Karpas-422 (cell line): ENCODE data around the gene MAPKBP1. TPM values are rescaled to one million over a fixed set of nuclear protein-coding genes. Genes with fewer than 3 reads are reported as not detected.

ENCODE experiments used
- DNase-seq: peaks from one replicate; pipeline ENCODE4 v3.0.0-alpha.2; 2015
- H2AFZ ChIP-seq: fragments of 200-600 bp; sonication (generic); 2 replicates; pipeline ENCODE4 v1.6.1; 2014; ENCODE audit warnings: antibody characterized with exemption, low read length, mixed read lengths
- H3K27ac ChIP-seq: fragments of 200-600 bp; sonication (generic); 2 replicates; pipeline ENCODE4 v1.5.1; 2014; ENCODE audit warnings: mild to moderate bottlenecking, low read length, moderate library complexity
- H3K27me3 ChIP-seq: fragments of 200-600 bp; sonication (generic); 2 replicates; pipeline ENCODE4 v1.6.1; 2014; ENCODE audit warnings: low read length, mixed read lengths
- H3K36me3 ChIP-seq: fragments of 200-600 bp; sonication (generic); 2 replicates; pipeline ENCODE4 v1.6.1; 2014; ENCODE audit warnings: low read length, mixed read lengths; ENCODE audit not compliant: insufficient read depth
- H3K4me1 ChIP-seq: fragments of 200-600 bp; sonication (generic); 2 replicates; pipeline ENCODE4 v1.6.1; 2014; ENCODE audit warnings: mild to moderate bottlenecking, low read length, mixed read lengths
- H3K4me2 ChIP-seq: fragments of 200-600 bp; sonication (generic); 2 replicates; pipeline ENCODE4 v1.6.1; 2014; ENCODE audit warnings: low read length, low read depth, mild to moderate bottlenecking; ENCODE audit not compliant: poor library complexity, severe bottlenecking
- H3K4me3 ChIP-seq: fragments of 200-600 bp; sonication (generic); 2 replicates; pipeline ENCODE4 v1.5.1; 2014; ENCODE audit warnings: mild to moderate bottlenecking, antibody characterized with exemption, low read length, mixed read lengths
- H3K79me2 ChIP-seq: fragments of 200-600 bp; sonication (generic); 2 replicates; pipeline ENCODE4 v1.6.1; 2014; ENCODE audit warnings: mild to moderate bottlenecking, low read length, mixed read lengths
- H3K9ac ChIP-seq: fragments of 200-600 bp; sonication (generic); 2 replicates; pipeline ENCODE4 v1.6.0; 2014; ENCODE audit warnings: low read length
- H3K9me2 ChIP-seq: fragments of 200-600 bp; sonication (generic), shearing (Covaris generic); replicated peaks from 2 replicates; pipeline ENCODE4 v1.6.0; 2014; ENCODE audit warnings: mild to moderate bottlenecking, low read length, moderate library complexity; ENCODE audit not compliant: insufficient read depth
- H3K9me3 ChIP-seq: fragments of 300-700, 200-600 bp; sonication (generic); 2 replicates; pipeline ENCODE4 v1.6.1; 2014; ENCODE audit warnings: low read length, mixed read lengths
- H4K20me1 ChIP-seq: fragments of 200-600 bp; sonication (generic); 2 replicates; pipeline ENCODE4 v1.6.1; 2014; ENCODE audit warnings: mild to moderate bottlenecking, antibody characterized with exemption, low read length, low read depth; ENCODE audit not compliant: insufficient read depth
- total RNA-seq: library from RNA; depleted of rRNA; stranded (reverse); fragments of >200 nt; shearing (Covaris generic); gene quantifications from 2 replicates; pipeline ENCODE4 v1.2.3, GENCODE V29; 2014; ENCODE audit warnings: low replicate concordance

MAPKBP1 gene
- total RNA-seq, 1 experiment from 2014 or later: 17.8 TPM

DNA sequence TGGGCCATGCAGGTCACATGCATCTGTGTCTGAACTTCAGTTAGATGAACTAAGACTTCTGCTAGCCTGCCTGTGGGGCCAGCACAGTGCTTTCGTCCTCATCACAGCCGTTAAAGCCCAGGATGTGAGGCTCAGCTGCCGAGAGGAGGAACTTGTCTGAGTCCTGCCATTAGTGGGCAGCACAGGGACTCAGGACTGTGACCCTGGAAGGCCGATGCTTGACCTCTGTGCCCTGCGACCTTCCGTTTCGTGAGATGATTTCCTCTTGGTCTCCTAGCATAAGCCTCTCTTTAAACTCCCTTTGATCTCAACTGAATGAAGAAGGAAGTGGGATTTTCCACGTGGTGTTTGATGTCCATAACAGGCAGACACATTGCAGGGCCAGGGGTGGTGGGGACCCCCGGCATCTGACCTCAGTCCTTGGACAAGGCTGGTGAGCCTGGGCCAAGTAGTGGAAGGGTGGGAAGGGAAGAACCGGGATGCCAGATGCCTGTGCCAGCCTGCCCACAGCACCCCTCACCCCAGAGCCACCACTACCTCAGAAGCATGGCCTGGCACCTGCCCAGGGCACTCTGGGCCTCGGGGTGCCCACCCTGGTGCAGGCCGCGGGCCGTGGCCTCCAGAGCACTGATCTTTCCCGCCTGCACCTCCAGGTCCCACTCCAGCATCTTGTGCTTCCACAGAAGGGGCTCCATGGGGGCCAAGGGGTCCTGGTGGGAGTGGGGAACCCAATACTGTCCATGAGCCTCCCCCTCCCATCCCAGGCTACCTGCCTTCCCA, 86.0 kb downstream of the MAPKBP1 start:
- Histone ChIP-seq H3K79me2 (no peaks in the 10 kb centered on the region), H3K4me1 (no peaks in the 10 kb centered on the region), H4K20me1 (no peaks in the 10 kb centered on the region), H2AFZ (no peak overlapping the region), H3K27ac (no peak overlapping the region), H3K4me2 (no peak overlapping the region), H3K9me2 (no peaks in the 10 kb centered on the region), H3K4me3 (no peak overlapping the region), H3K9ac (no peak overlapping the region), H3K9me3 (no peaks in the 10 kb centered on the region), H3K36me3 (no peaks in the 10 kb centered on the region), H3K27me3 (no peaks in the 10 kb centered on the region)
- DNase-seq: no peak

DNA sequence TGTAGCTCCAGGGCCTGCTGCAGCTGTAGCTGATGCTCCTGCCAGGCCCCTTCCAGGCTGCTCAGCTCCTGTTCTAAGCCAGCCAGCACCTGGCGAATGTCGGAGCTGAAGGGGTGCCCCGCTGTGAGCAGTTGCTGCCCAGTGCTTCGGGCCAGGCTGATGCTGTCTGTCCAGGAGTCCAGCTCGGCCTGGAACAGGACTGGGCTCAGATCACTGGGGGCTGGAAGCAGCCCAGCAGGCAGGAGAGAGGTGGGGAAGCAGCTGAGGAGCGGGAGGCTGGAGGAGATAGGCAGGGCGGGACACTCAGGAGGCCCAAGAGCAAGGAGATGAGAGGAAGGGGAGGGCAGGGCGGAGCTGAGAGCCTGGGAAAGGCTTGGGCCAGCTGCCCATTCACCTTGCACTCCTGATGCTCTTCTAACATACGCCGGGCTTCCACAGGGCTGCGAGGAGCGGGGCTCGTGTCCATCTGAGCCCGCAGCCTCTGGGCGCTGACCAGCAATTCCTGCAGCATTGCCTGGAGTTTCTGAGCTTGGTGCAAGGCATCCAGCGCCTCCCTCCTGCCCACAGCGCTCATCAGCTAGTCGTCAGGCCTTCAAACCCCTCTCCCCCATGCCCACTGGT, 87.6 kb downstream of the MAPKBP1 start:
- no peaks in the 10 kb centered on the region for H3K4me1 ChIP-seq

DNA sequence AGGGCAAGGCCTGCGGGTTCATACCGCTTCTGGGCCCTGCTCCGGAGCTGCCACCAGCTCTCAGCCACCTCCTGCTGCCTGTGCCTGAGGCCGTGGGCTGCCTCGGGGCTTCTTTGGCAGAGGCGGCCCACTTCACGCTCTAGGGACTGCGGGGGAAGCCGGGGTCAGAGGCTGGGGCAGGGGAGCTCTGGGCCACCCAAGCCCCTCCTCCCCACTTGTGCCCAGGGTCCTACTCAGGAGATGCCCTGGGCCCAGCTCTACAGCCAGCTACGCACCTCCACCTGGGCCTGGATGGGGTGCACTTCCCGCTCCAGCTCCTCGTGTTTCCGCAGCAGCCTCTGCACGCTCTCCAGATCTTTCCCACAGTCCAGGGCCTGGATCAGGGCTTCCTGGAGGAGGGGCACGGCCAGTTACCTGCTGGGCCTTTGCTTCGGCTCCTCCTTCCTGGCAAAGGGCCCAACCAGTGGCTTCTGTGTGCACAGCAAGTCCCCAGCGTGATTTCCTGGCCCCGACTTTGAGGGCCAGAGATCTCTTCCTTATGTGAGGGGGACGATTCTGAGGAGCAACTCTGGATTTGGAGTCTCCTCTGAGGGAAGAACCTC, 88.3 kb downstream of the MAPKBP1 start:
- H3K27ac ChIP-seq: no peak overlapping the region
- H3K79me2 ChIP-seq: no peaks in the 10 kb centered on the region
- no peak overlapping the region for H3K4me2 ChIP-seq
- no peaks in the 10 kb centered on the region for H3K9me2 ChIP-seq
- H3K27me3 ChIP-seq: no peaks in the 10 kb centered on the region
- H3K36me3 ChIP-seq: no peaks in the 10 kb centered on the region
- no peaks in the 10 kb centered on the region for H3K9me3 ChIP-seq
- no peak for DNase-seq
- H2AFZ ChIP-seq: no peak overlapping the region
- H4K20me1 ChIP-seq: no peaks in the 10 kb centered on the region
- H3K4me3 ChIP-seq: no peak overlapping the region
- H3K4me1 ChIP-seq: no peaks in the 10 kb centered on the region
- no peak overlapping the region for H3K9ac ChIP-seq

More for the DNA sequence above, 87.6 kb downstream of the MAPKBP1 start:
- no peak overlapping the region for H3K4me2 ChIP-seq
- H3K27me3 ChIP-seq: no peaks in the 10 kb centered on the region
- no peak overlapping the region for H3K9ac ChIP-seq
- no peak overlapping the region for H3K27ac ChIP-seq
- H3K9me2 ChIP-seq: no peaks in the 10 kb centered on the region
- no peaks in the 10 kb centered on the region for H3K9me3 ChIP-seq
- H2AFZ ChIP-seq: no peak overlapping the region
- no peaks in the 10 kb centered on the region for H3K79me2 ChIP-seq
- no peak overlapping the region for H3K4me3 ChIP-seq
- no peaks in the 10 kb centered on the region for H3K36me3 ChIP-seq
- no peak for DNase-seq
- H4K20me1 ChIP-seq: no peaks in the 10 kb centered on the region

DNA sequence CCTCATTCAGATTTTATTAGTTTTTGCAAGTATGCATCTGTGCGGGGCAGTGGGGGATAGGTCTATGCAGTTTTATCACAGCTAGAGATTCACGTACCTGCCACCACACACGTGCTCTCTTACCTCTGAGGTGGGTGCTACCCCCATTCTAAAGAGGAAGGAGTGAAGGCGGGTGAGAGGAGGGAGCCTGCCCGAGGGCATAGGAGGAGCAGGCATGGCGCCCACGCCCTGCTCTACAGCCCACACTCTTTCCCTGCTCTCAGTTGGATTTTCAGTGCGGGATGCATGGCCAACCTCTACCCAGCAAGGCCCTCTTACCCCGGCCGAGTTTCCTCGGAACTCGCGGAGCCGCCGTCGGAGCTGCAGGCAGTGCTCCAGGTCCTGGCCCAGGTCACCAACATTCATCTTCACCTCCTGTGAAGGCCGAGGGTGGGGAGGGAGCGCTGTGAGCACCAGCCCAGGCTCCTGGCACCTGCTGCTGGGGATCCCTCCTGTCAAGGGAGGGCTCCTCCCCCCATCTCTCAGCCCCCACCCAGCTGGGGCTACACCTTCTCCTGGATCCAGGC, 91.3 kb downstream of the MAPKBP1 start:
- H3K9me2 ChIP-seq: no peaks in the 10 kb centered on the region
- H3K27me3 ChIP-seq: no peaks in the 10 kb centered on the region
- H2AFZ ChIP-seq: no peak overlapping the region
- no peaks in the 10 kb centered on the region for H3K79me2 ChIP-seq
- no peak overlapping the region for H3K4me2 ChIP-seq
- no peaks in the 10 kb centered on the region for H3K4me1 ChIP-seq
- no peak for DNase-seq
- H3K4me3 ChIP-seq: no peak overlapping the region
- H3K36me3 ChIP-seq: no peaks in the 10 kb centered on the region
- no peaks in the 10 kb centered on the region for H4K20me1 ChIP-seq
- no peak overlapping the region for H3K27ac ChIP-seq
- no peaks in the 10 kb centered on the region for H3K9me3 ChIP-seq
- no peak overlapping the region for H3K9ac ChIP-seq

DNA sequence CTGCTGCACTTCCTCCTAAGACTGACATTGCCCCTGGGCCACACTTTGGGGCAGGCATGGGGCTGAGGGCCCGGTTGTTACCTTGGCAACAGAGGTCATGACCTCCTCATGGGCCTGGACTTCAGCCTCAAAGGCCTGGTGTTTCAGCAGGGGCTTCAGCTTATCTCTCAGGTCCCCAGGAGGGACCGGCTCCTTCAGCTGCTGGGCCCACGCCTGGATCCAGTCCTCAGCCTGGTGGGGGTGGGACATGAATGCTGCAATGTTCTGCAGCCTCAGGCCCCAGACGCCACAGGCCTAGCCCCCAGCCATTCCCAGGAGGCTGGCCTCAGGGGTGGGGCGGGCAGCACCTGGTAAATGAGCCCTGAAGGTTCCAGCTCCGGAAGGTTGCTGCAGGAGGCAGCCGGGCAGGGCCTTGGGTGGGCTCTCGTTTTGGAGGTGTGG, 92.0 kb downstream of the MAPKBP1 start:
- Histone ChIP-seq H3K4me3 (no peak overlapping the region), H3K9ac (no peak overlapping the region)

DNA sequence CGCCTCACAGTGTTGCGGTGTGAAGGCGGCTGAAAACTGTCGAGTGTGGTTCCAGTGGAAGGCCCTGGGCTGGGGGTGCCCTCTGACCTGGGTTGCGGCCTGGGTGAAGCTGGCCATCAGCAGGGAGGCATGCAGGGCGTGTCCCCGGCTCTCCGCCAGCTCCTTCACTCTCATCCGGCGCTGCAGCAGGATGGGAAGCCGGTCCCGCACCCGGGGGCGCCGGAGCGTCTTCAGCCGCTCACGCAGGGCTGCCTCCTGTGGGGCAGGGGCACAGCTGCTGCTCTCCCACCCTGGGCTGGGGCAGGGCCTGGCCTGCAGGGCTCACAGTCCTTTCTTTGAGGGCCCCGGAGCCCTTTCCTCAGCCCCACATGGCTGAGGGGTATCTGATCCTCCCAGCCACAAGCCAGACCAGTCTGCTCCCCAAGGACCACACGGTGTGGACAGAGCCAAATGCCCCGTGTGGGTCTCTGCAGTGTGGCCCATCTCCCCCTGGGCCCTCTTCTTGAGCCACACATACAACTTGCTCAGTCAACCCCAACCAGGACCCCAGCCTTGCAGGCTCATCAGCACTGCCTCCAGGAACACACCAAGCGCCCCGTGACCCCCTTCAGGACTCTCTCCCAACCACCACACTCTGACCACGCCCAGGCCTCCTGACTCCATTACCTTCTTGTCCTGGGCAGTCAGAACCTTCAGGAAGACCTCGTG, 92.7 kb downstream of the MAPKBP1 start:
- H2AFZ ChIP-seq: no peak overlapping the region
- H3K9ac ChIP-seq: no peak overlapping the region
- H3K27ac ChIP-seq: no peak overlapping the region
- H3K36me3 ChIP-seq: no peaks in the 10 kb centered on the region
- DNase-seq: no peak
- no peaks in the 10 kb centered on the region for H3K27me3 ChIP-seq
- H3K79me2 ChIP-seq: no peaks in the 10 kb centered on the region
- H3K4me1 ChIP-seq: no peaks in the 10 kb centered on the region
- no peaks in the 10 kb centered on the region for H3K9me3 ChIP-seq
- no peaks in the 10 kb centered on the region for H3K9me2 ChIP-seq
- H3K4me2 ChIP-seq: no peak overlapping the region
- no peak overlapping the region for H3K4me3 ChIP-seq
- H4K20me1 ChIP-seq: no peaks in the 10 kb centered on the region

More for the DNA sequence above, 92.0 kb downstream of the MAPKBP1 start:
- H3K27me3 ChIP-seq: no peaks in the 10 kb centered on the region
- no peaks in the 10 kb centered on the region for H4K20me1 ChIP-seq
- H3K4me2 ChIP-seq: no peak overlapping the region
- no peaks in the 10 kb centered on the region for H3K9me2 ChIP-seq
- no peaks in the 10 kb centered on the region for H3K36me3 ChIP-seq
- no peak overlapping the region for H3K27ac ChIP-seq
- no peak overlapping the region for H2AFZ ChIP-seq
- no peaks in the 10 kb centered on the region for H3K79me2 ChIP-seq
- no peak for DNase-seq
- no peaks in the 10 kb centered on the region for H3K9me3 ChIP-seq
- no peaks in the 10 kb centered on the region for H3K4me1 ChIP-seq

DNA sequence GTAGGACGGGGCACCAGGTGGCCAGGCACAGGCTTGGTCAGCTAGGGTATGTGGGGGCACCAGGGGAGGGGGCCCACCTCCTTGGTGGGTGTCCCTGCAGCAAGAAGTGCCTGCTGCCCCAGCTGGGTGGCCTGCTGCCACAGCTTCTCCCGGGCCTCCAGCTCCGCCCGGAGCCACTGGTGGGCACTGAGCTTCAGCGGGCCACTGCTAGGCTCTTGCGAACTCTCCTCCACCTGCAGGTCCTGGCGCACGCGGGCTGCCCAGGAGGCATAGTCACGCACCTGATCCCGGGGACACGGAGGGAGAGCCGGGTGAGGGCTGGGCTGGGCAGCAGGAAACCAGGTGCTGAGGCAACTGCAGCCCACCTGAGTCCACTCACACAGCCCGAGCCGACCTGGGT, 94.0 kb downstream of the MAPKBP1 start:
- H2AFZ ChIP-seq: no peak overlapping the region
- H3K9ac ChIP-seq: no peak overlapping the region
- no peak overlapping the region for H3K4me3 ChIP-seq
- H3K9me3 ChIP-seq: no peaks in the 10 kb centered on the region
- H4K20me1 ChIP-seq: 0 out of 2 replicates have a peak, but pooled peaks cover 3% of the 10 kb centered on the region
- no peaks in the 10 kb centered on the region for H3K79me2 ChIP-seq
- no peak for DNase-seq
- H3K27me3 ChIP-seq: no peaks in the 10 kb centered on the region
- no peak overlapping the region for H3K27ac ChIP-seq
- no peak overlapping the region for H3K4me2 ChIP-seq
- no peaks in the 10 kb centered on the region for H3K36me3 ChIP-seq
- no peaks in the 10 kb centered on the region for H3K9me2 ChIP-seq
- no peaks in the 10 kb centered on the region for H3K4me1 ChIP-seq
